NCI-H1436 (cell line): ENCODE measurements around the gene PTPN23.
A peak's percentile ranks its signal among the peaks of the same experiment; 100 is the strongest.

Experiments
- DNase-seq: peaks from one replicate; lab custom pipeline; 2025; lab: John Stamatoyannopoulos, UW

PTPN23 gene

DNA sequence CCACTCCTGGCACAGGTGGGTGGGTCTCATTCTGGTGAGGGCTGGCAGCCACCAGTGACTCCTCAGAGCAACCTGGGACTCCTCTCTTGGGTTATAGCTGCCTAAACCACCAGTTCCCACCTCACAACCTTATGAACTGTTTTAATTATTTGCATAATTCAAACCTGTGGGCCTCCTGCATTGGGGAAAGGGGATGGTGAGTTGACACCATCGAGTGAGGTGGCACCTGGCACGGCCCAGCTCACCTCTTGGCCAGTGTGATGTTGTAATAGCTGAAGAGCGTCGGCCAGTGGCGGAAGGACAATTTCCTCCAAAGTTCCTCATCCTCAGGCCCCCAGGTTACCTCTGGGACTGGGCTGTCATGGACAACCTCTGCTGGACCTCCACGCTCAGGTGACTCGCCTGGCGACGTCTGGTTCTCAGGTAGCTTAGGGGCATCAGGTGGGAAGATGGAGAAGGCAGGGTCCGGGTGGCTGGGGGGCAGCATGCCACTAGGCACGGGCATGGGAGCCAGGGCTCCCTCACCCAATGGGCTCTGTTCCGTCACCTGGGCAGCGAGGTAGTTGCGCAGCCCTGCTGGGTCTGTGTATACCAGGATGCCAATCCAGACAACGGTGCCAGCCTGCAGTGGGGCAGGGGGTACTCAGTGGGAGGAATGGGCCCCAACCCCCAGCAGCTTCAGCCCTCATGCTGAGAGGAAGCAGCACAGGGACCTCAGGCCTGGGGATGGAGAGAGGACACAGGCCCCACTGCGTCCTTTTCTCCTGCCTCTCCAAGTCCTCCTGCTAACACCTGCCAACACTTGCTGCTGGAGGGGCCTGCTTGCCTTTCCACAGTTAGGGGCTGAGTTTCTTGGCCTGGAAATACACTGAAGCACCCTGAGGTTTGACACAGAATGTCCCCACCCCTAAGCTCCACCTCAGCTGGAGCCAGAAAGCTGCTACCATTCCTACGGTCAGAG, 38.5 kb downstream of the PTPN23 start:
- no peak for DNase-seq

- no peak for DNase-seq
Observed at GRCh38 chr3:47420044-47420430, 39.2 kb downstream of the PTPN23 start.

DNA sequence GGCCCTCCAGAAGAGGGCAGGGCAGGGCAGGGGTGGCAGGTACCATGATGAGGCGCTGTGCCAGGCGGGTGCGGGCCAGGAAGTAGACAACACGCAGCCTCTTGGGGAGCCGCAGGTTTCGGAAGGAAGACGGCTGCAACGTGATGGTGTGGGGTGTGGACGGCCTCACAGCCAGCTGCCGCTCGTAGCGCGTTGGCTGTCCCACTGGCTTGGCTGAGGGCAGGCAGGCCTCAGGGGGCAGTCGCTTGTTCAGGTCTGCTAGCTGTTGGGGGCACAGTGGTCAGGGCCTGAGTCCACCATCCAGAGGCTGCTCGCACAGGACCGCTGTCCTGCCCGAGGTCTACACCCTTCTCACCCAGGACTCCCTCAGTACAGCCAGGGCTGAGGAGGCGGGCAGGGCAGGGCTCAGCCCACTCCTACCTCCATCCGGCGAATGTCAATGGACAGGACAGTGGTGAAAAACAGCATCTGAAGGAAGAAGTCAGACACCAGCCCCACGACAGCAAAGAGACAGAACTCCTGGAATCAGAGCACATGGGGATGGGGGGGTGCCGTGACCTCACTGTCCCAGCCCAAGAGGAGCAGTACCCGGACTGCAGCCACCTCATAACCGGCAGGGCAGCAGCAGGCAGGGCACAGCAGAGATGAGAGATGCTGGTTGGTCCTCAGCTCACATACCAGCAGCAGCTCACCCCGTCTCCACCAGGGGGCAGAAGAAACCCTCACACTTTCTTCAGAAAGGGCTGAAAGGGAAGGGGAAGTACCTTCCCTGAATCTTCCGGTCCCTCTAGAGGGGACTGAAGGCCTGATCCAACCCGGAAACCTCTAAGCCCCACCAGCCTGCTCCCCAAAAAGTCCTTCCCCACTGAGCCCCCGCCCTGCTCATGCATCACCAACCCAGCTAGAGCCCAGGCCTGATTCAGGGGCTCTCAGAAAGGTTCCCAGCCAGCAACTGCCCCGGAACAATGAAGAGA, 40.0 kb downstream of the PTPN23 start:
- DNase-seq: peak; percentile 62

DNA sequence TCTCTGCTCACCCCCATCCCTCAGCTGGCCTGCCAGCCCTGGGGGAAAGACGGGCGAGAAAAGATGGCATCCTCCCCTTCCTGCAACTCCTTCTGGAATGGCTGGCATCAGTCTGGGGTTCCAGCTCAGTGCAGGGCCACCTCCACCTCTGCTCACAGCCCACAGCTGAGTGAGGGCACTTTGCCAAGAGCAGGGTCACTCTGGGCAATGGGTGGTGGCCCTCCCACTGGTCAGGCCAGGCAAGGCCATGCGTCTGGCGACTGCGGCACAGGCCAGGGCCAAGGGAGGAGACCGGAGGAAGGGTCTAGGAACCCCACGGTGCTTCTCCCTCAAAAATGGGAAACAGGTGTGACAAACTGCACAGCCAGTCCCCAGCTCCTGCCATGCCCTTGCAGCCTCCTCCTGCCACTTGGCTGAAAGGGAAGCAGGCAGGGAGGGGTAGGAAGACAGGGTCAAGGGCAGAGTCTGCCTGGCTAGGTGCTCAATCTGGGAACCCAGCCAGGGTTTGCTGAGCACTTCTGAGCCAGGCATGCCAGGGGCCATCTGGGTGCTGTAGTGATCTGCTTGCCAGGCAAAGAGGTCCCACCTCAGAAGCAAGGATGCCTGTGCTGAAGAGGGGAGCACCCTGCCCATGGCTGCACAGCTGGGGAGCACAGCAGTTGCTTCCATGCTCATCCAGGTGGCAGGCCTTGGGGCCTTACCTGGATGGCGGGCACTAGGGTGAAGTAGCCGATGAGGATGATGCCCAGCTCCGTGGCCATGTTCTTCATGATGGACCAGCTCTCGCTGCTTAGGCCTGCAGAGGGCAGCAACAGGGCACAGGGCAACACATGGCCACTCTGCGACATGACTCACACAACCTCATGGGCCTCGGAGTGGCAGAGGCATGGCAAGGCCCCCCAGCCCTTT, 41.2 kb downstream of the PTPN23 start:
- no peak for DNase-seq

DNA sequence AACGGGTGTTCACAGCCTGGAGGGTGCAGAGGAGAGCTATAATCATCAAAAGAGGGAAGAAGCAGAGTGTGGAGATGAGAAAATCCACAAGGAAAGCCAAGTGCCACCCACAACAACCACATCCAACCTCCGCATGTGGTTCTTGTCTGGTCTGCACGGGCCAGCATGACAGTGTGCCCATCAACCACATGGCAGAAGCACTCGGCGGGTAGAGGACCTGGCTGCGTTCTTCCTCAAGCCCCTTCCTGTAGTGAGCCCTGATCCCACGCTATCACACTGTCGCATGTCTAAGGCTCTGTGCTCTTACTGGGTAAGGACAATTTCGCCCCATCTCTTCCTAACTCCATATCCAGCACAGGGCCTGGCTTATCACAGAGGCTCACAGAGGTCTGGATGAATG, 41.9 kb downstream of the PTPN23 start:
- DNase-seq: no peak

DNA sequence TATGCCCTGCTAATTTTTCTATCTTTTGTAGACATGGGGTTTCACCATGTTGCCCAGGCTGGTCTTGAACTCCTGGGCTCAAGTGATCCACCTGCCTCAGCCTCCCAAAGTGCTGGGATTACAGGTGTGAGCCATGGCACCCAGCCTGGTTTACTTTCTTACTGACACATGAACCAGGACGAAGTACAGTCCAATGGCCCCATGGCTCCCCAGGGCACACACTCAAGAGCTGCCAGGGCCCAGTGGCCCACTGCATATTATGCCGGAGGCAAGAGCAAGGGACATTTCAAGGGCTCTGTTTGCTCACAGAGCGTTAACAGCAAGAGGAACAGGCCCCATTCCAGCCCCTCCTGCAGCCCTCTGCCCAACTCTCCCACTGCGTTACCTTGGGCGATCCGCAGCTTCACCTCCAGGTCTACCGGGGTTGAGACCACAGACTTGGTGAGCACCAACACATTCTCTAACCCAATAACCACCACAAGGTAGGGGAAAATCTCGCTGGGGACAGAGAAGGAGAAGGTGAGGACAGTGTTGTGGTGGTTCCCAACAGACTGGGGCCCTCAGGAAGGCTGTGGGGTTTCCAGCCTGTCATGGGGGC, 42.8 kb downstream of the PTPN23 start:
- DNase-seq: no peak

GRCh38 chr3:47424434-47425382, 43.9 kb downstream of the PTPN23 start:
- no peak for DNase-seq

GRCh38 chr3:47425383-47425778, 44.6 kb downstream of the PTPN23 start:
- no peak for DNase-seq

DNA sequence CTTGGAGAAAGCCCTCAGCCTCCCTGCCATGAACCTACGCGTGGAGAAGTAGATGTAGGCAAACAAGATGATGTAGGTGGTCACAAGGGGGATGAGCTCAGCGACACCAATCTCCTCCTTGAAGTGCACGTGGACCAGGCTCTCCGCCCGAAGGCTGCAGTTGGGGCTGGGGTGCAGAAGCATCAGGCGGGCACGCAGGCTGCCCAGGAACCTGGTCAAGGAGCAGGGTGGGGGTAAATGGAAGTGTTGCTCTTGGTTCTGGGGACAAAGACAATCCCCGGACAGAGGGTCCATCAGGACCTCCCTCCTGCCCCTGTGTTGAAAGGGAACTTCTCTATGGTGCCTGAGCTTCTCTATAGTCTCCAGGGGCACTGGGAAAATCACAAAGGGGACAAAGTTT, 45.1 kb downstream of the PTPN23 start:
- DNase-seq: no peak

DNA sequence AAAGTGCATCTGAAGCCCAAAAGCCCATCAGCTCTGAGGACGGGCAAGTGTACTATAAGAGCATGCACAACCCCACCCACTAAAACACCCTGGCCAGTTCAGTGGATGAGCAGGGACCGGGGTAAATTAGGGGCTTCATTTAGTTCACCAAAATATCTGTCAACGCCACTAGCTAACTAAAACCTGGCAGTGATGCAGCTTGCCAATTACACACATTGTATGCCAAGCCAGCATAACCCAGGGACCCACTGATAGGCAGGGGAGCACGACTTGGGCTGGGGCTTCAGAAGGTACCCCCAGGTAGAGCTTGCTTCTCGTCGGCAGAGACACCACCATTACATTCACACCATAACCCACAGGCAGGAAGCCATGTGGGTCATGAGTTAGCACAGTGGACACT, 47.0 kb downstream of the PTPN23 start:
- no peak for DNase-seq

DNA sequence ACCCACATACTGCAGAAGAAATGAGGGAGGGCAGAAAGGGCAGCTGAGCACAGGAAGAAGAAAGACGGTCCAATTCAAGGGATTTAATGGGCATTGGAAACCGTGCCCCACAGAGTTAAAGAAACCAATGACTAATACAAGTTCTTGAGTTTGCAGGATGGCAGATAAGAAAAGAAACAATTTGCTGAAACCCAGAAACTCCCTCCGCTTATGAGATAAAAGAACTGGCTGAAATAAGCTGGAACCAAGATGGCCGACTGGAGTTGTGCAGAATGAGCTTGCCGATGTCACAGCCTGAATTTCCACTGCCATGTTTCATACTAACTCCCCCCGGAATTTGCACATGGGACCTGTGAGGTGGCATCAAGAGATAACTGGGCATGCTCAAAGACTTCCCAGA, 47.8 kb downstream of the PTPN23 start:
- DNase-seq: no peak

GRCh38 chr3:47429476-47430270, 48.9 kb downstream of the PTPN23 start:
- no peak for DNase-seq

GRCh38 chr3:47430606-47431005, 49.8 kb downstream of the PTPN23 start:
- DNase-seq: no peak

GRCh38 chr3:47431225-47431624, 50.4 kb downstream of the PTPN23 start:
- DNase-seq: no peak

DNA sequence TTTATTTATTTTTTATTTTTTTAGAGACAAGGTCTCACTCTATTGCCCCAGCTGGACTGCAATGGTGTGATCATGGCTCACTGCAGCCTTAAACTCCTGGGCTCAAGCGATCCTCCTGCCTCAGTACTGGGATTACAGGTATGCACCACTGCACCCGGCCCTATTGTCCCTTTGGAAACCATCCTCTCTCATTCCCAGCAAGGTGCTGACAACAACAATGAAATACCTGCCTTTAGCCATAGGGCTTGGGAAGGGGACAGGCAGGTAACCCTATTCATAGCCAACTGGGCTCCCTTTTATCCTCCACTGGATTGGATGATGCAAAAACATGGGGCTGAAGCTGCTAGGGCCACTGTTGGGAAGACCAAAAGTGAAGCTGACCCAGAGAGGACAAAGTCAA, 51.9 kb downstream of the PTPN23 start:
- DNase-seq: no peak

DNA sequence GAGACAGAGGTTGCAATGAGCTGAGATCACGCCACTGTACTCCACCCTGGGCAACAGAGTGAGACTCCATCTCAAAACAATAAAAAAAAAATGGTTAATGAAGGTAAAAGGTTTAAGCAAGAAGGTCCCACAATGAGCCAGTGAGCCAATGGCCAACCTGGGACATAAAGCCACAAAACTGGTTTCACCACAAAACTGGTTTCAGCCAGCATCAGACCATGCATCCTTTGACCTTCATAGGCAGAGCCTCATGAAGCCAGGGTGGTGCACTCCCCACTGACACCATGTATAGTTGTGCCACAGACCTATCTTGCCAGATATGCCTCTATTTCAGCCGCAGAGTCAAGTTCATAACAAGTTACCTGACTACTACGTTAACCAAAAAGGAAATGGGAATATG, 53.0 kb downstream of the PTPN23 start:
- no peak for DNase-seq

GRCh38 chr3:47434849-47435248, 54.0 kb downstream of the PTPN23 start:
- DNase-seq: no peak

DNA sequence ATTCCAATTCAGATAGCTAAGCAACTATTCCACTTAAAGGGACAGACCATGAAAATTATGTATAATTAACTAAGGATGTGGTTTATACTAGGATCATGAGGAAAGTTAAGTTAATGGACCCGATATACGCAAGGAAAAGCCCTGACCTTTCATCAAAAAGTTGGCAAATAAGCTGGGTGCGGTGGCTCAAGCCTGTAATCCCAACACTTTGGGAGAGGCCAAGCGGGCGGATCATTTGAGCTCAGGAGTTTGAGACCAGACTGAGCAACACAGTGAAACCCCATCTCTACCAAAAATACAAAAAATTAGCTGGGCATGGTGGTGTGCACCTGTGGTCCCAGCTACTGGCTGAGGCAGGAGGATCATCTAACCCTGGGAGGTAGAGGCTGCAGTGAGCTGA, 55.4 kb downstream of the PTPN23 start:
- no peak for DNase-seq

DNA sequence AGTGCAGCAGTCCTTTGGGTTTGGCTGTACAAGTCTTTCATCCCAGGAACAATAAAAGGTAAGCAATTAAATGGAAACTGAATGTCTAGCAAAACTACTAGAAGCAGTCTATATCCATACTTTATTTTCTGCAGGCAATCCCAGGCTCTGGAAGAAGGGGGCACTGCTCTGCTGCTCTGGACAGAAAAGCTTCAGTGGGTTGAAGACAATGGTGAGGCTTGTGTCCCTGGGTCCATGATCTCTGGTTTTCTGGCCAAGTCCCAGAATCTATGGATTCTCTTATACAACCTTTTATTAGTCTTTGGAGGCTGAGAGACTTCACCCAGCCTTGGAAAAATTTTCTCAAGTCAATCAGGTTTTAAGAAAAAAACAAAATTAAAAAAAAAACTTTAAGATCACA, 59.3 kb downstream of the PTPN23 start:
- no peak for DNase-seq
